Stimulated activated CD4-positive, alpha-beta T cell treated with anti-CD3 and anti-CD28 coated beads, Interleukin-15, amount 100 ng/mL, for 1 hour (primary cell): Measurements from ENCODE around the gene GNB1L.
A peak's percentile ranks its signal among the peaks of the same experiment; 100 is the strongest.
"Not testable (repeated sequence)": the region's sequence is repeated elsewhere in the genome, so short reads cannot be mapped to it uniquely, and the experiment has no call there.

Experiments used
- DNase-seq, 2 donors: peaks; one replicate each; pipeline ENCODE4 v3.0.0-alpha.2; 2020; ENCODE audit warnings: low read depth in 1 of 2, low spot score in 1 of 2

Gene GNB1L

DNA sequence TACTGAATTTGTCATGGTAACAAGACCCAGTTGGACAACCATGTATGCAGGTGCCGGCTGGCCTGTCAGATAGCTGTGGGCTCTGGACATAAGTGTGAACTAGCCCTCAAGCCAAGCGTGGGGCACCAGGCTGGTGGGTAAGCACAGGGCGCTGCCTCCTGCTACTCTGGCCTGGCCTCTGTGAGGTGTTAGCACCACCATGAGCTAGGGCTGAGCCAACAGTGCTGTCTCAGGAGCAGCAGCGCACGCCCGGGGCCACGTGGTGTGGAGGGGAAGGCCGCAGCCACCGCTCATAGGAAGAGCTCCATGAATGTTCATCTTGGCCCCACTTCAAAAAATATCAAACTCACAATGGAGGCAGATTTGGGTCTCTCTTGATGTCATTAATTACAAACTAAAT, 35.3 kb upstream of the GNB1L start:
- DNase-seq, result peak in 1 of 2 donors; percentile 31

DNA sequence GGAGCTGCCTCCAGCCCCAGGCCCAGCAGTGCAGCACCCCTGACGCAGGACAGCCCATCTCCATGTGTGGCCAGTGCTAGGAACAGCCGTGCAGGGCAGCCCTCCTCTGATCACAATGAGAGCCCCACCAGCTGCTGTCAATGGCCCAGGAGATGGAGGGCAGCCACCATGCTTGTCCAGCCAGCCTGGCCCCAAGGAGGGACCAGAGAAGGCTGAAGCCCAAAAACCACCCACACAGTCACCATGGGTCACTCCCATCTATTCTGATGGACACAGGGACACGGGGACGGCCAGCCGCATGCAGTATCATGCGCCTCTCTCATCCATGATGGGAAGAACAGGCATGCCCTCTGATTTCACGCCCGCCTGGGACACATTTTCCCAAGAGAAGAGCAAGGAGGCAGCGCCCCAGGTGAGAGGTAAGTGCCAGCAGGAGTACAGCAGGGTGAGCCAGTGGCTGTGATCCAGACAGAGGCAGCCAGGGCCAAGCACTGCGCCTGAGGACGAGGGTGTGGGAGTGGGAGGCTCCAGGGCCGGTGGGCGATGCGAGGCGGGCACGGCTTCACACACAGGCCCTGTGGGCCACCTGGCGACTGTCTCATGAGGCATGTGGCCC, 33.6 kb upstream of the GNB1L start:
- no peak for DNase-seq

DNA sequence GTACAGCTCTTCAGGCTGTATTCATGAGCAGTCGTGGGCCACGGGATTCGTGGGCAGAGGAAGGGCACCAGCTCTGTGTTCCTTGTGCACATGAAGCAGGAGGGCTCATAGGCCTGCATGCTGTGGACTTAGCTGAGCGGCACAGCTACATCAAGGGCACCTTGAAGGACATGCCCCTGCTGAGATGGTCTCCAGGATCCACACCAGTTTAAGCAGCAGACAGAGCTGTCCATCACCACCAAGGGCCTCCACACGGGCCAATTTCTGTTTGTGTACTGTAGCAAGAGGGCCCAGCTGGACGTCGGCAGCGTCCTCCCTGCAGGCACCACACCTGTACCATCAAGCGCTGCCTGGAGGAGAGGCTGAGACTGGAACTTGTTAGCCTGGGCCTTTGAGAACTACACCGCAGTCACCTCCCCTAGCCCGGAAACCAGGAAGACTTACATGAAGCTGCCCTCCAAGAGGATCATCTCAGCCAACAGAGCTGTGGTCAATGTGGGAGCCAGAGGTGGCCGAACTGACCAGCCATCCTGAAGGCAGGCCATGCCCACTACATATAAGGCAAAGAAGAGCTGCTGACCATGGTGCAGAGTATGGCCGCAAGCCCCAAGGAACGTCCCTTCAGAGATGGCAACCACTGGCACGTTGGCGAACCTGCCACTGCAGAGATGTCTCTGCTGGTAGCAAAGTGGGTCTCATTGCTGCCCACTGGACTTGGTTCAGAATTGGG, 32.7 kb upstream of the GNB1L start:
- DNase-seq, result no peak

DNA sequence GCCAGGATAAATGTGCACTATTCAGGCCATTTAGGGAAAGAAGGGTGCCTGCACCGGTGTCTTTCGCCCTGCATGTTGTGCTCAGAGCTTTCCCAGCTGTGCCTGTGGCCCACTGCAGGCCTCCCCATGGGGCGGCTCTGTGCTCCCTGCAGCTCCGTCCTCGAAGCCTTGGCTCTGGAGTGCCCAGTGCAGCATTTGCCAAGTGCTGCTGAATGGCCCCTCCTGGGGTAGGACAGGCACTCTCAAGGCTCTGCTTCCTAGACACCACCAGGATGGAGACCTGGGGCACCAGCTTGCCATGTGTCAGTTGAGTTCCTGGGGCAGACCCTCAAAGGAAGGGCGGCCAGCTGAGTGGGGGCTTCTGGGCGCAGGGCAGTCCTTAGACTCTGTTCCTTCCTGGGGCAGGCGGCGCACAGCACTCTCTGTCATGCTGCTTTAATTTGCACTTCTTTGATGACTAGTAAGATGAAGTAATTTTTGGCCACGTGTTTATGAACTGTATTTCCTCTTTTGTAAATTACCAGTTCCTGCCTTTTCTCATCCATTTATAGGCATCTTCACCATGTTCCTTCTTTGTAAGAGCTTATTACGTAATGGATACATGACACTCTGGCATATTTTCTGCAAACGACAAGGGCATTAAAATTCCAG, 32.1 kb upstream of the GNB1L start:
- DNase-seq, result no peak

DNA sequence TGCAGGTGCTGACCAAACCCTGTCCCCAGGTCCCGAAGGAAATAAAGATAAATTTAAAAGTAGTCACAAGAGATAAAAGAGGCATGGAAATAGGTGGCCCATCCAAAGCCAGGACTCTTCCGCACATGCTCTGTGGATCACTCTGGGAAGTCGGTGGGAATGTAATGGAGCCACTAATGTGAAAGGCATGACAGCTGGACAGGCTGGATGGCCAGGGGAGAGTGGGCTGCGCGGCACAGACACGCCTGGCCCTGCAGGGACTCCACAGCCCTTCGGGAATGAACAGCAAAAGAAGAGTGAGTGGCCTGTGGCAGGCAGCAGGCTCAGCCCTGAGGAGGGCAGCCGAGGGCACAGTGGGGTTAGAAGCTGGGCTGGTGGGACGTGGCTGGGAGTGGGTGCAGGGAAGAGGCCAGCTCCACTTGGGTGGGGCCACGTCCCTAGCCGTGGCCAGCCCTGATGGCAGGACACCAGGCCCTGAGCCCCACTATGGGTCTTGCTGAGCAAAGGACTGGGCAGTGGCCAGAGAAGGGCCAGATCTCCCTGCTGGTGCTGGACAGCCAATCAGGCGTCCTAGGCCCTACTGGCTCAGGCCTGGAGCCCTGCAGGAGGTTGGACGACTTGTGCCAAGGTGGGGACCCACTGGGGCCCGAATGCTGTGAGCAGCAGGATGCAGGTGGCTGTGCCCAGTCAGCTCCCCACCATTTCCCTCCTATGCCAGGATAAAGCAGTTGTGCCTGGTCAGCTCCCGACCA, 31.3 kb upstream of the GNB1L start:
- DNase-seq, result no peak

DNA sequence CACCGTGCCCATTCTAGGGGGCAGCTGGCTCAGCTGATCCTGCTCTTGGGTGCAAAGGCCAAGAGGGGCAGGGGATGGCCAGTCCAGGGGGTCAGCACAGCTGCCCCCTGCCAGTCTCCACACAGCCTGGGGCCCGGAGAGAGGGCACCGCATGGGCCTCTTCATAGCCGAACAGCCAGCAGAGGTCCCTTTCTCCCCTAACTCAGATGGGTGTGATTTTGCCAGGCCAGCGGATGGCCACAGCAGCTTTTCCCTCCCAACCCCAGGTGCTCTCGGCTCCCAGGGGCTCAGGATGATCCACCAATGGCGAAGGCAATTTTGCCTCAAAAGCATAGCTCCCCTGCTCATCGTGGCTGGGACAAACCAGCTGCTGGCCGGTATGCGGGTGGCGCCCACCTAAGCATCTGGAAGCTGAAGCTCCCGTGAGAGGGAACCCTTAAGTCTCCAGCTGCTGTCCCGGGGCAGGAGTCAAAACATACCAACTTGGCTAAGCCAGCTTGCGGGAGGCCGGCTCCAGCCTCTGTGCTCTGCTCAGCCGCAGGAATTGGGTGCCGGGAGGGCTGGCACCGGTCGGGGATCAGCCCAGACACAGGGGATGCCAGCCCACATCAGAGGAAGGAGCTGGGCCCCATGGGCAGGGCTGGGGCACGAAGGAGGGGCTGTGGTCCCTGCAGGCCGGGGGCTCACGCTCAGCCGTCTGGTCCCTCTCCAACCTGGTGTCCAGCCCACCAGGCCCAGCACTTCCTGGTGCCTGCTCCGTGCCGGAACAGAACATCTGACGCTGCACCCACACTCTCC, 30.5 kb upstream of the GNB1L start:
- DNase-seq, result no peak

DNA sequence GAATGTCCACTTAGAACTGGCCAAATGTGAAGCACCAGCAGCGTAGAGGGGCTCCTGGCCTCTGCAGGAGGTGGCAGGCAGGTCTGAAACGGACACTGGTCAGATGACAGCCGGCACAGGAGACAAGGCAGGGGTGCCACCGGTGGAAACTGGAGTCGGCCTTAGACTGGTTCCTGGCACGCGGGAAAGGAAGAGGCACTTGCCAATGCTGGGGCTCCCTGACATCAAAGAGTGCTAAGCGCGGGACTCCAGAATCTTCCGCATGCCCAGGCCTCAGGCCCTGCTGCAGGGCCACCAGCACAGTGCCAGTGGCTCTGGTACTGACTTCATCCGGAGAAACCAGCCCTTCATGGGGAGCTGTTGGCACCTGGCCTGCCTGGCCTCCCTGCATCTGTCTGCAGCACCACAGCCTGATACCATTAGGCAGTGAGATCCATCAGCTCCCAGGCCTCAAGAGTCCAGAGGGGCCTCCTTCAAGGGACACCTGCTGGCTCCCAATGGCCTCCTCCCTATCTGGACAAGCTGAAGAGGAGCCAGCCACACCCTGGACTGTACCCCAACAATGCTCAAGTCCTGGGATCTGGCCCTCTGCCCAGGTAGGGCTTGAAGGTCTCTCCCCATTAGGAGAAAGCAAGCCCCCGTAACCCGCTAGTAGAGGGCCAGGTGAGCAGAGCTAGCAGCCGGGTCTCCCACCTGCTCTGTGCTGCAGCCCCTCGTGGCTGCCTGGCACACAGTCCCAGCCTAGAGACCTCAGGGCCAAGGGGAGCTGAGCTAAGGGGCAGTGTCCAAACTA, 29.7 kb upstream of the GNB1L start:
- no peak for DNase-seq

DNA sequence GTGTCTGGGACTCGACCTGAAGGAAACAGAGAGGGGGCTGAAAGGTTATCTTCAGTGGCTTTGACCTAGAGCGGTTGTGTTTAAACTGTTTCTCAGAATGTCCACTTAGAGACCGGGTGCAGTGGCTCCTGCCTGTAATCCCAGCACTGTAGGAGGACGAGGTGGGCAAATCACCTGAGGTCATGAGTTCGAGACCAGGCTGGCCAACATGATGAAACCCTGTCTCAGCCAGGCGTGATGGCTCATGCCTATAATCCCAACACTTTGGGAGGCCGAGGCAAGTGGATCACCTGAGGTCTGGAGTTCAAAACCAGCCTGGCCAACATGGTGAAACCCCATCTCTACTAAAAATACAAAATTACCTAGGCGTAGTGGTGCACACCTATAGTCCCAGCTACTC, 28.8 kb upstream of the GNB1L start:
- not testable (repeated sequence) for DNase-seq

DNA sequence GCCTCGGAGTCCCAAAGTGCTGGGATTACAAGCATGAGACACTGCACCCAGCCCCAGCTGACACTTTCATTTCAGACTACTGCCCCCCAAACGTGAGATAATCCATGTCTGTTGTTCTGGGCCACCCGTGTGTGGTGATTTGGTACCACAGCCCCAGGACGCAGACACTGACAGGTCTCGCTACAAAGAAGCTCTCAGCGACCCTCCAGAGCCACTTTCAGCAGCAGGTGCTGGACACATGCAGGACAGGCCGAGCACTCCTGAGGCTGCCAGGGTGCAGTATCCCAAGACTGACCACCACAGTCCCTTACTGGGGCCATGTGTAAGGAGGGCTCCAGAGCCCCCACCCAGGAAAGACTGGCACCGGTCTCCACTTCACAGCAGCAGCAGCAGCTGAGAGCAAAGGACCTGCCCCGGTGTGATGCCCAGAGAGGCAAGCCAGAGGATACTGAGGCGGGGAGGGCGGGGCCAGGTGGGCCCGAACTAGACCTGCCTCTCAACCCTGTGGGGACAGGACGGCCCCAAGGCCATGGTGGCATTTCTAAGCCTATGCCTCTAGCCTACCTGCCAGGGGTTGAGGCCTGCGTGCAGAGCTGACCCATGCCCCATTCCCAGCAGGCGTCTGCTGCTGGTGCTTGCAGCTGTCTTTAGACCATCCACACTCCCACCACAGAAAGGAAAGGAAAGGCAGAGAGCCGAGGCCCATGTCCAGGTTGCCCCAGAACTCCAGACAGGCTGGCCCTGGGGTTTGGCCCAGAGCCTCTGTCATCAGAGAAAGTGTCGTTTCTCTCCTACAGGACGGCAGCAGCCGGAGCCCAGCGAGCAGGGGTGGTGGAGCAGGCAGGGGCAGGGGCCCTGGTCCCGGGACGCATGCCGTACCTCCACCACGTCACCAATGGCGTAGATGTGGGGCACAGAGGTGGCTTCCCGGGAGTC, 28.0 kb upstream of the GNB1L start:
- DNase-seq, result no peak

DNA sequence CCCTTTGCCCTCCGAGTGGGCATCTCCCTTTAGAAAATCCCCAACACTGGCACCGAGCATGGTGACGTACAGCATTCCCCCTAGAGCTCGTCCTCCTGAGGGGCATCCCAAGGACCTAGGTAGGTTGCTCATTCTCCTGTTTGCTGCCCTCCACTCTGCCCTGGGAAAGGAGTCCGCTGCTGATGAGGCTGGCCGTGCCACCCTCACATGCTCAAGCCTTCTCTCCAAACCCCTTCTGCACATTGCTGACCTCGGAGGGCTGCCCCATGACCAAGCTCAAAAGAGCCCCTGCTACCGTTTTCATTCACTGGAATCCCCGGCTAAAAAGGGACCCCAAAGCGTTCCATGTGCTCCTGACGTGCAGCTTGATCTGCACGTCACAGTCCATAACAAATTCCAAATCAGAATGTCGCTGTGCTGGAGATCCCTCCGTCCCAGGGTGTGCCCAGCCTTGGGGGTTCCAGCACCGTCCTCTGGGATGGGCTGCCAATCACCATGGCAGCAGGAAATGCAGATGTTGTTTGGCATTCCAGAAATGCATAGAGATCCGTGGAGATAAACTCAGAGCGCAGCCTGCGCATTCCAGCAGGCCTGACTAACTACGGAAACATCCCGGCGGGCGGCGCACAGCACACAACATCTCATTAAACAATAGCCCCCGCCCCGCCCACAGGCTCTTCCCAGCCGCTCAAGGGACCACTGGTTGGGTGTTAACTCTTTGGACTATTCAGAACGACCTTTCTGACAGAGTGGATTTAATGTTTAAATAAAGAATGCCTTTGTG, 26.3 kb upstream of the GNB1L start:
- DNase-seq, result no peak

DNA sequence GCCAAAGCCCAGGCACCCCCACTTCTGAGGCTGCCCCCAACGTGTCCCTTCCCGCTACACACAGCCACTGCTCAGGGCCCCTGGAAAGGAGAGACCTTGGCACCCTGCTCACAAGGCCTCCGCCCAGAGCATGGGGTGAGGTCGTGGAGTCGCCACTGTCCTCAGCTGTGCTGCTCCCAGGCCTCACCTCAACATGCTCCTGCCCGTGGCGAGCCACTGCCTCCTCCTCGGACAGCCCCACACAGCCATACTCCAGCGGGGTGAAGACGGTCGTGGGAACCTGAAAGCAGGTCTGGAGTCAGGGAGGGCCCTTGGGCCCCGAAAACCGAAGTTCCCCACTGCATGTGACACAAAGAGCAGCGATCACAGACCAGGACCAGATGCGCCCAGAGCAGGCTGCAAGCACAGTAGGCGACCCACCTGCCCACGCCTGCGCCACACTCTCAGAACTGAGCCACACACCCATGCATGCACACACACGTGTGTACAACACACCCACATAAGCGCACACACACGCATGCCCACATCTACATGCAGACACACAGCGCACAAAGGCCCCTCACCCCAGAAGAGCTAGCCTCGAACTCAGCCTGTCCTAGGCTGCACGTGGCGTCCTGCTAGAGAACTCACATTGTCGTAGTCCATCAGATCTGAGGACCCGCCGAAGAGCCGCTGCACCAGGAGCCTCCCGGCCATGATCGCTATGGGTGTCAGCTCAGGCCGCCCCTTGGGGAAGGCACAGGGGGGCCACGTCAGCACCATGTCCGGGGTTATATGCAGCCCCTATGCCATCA, 25.5 kb upstream of the GNB1L start:
- no peak for DNase-seq

DNA sequence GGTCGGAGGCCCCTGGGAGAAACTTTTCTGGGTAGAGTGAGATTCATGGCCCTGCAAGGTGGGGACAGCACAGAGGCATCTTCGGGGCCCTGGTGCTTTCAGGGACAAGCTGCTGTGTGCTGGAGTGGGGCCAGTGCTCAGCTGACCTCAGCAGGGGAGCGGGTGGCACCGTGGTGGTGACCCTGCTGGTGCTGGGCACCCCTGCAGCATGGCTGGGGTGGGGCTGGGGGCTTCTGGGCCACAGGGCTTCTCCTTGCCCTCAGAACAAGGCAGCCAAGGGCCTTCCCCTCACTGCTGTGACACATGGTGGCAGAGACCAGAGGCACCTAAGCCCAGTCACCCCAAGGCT, 24.9 kb upstream of the GNB1L start:
- DNase-seq, result no peak

DNA sequence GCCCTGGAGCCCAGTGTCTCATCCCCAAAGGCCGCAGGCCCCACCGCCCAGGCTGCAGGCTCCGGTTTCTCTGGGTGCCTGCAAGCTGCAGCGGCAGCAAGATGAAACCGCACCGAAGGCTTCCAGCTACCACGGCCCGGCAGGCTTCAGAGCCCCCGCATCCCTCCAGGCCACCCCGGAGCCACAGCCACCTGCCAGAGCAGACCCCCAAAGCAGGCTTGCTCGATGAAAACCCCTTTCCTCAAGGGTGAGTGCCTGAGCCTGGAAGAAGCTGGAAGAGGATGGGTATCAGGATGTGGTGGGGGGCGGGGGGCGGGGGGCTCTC, 24.5 kb upstream of the GNB1L start:
- DNase-seq, result no peak

DNA sequence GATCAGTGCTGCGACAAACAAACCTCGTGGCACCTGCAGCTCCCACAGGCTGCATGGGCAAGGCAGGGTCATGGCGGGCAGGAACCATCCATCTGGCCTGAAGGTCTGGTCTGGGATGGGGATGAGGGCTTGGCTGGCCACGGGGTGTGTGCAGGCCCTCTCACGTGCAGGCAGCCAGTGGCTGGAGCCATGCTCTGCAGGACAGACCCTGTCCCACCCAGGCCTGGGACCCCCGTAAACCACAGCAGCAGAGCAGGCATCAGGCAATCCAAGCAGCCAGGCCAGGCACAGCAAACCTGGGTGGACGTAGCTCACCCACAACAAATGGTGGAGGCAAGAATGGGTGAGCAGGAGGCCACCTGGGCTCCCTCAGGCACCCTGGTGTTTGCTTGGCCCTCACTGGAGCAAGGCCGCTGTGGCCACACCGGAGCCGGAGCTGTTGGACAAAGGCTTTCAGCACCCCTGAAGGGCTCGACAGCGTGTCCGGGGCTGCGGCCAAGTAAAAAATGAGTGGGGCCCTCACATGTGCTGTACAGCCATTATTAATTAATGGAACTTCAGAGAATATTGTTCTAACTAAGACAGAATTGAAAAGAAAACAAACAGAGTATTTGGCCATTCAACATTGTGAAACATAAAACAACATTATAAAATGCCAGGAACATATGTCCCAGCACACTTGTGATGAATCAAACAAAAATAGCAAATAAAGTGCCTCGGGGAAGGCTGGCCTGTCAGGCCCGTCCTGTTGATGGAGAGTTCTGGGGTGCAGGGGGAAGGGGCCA, 24.0 kb upstream of the GNB1L start:
- no peak for DNase-seq

DNA sequence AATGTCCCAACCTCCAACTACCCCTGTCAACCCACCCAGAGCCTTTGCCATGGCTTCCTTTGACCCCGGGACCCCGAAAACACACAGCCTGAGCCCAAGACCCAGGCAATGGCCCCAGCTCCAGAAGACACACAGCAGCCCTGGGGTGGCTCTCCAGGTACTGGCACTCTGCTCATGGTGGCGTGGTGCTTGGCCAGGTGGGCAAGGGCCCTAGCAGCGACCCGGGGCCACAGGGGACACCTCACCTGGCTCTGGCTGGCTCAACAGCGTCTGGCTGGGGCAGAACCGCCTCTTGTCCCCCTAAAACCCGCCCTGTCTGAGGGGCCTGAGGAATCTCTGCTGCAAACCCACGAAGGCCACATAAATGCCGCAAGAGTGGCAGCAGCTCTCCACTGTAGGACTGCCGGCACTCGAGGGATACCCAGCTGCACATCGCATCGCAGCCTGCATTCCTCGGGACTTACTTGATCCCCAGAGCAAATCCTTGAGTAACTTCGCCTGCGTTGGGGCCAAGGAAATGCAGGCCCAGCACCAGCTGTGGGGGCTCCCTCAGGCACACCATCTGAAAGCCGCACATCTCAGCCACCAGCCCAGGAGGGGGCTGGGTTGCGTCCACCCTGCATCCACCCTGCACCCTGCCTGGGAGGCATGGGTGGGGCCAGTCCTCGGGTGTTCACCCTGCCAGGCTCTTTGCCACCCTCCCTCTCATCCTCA, 23.1 kb upstream of the GNB1L start:
- DNase-seq, result no peak

DNA sequence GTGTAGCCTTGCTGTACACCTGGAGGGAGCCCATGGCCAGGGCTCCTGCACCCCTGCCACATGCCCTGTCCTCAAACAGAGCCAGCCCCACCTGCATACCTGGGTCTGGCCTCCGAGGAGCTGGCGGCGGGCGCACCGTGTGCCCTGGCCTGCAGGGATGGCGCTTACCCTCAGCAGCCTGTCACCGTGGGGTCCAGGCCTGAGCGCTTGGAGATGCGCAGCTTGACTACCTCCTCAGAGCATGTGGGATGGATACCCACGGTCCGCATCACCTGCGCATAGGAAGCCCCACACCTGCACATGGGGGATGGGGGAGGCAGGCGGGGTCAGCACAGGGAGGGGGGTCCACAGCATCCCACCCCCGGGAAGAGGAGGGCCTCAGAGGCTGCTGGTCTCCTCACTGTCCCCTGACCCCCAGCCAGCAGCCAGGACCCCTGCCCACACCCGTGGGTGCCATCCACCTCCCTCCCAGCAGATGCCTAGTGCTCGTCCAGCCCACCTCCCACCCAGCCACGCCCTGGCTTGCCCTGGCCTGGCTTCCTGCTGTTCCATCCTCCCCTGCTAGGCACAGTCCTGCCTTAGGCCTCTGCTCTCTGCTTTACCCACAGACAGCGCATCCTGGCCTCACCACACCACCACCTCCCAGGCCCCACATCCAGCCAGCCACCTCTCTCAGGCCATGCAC, 22.4 kb upstream of the GNB1L start:
- peak in 1 of 2 donors; percentile 0 for DNase-seq
